H1 (cell line): ENCODE results near the gene BAG1. TPM values are rescaled to one million over a fixed set of nuclear protein-coding genes. Genes with fewer than 3 reads are reported as not detected.

Experiments used
- CTCF ChIA-PET: fragments of 300-600 bp; sonication (Branson Sonifier 250); formaldehyde crosslinking; loops from one replicate; lab custom pipeline; 2021; ENCODE audit not compliant: partially characterized antibody; lab: Charles Lee
- POLR2A ChIA-PET: fragments of 300-600 bp; sonication (Branson Sonifier 250); formaldehyde crosslinking; loops from one replicate; lab custom pipeline; 2021; ENCODE audit warnings: inconsistent platforms; ENCODE audit not compliant: partially characterized antibody; lab: Charles Lee
- DNase-seq, 2 experiments: peaks; one replicate each; pipeline versions ENCODE4 v3.0.0 to v3.0.0-alpha.2; 2010 to 2022; ENCODE audit warnings: low spot score in 2 of 2, low read depth in 1 of 2, mixed read lengths in 1 of 2
- FAIRE-seq: peaks from 2 replicates; lab custom pipeline; 2011; peaks lifted over from hg19 to GRCh38; lab: Jason Lieb, UNC
- H2AFZ ChIP-seq: 2 replicates; pipeline ENCODE4 v1.8.1; 2012; ENCODE audit warnings: low read length, inconsistent platforms
- H2AK5ac ChIP-seq: 2 replicates; pipeline ENCODE4 v1.6.1; 2013; ENCODE audit warnings: low read depth, low read length
- H2BK120ac ChIP-seq: replicated peaks from 2 replicates; pipeline ENCODE3; 2013; ENCODE audit warnings: low read depth, low read length, inconsistent platforms
- H2BK12ac ChIP-seq: 2 replicates; pipeline ENCODE4 v1.6.1; 2013; ENCODE audit warnings: low read depth, low read length
- H2BK15ac ChIP-seq: 2 replicates; pipeline ENCODE4 v1.6.1; 2013; ENCODE audit warnings: low read length
- H2BK20ac ChIP-seq: 2 replicates; pipeline ENCODE4 v1.6.1; 2013; ENCODE audit warnings: low read length
- H2BK5ac ChIP-seq: 2 replicates; pipeline ENCODE4 v1.6.1; 2013; ENCODE audit warnings: low read depth, low read length
- H3K14ac ChIP-seq: 2 replicates; pipeline ENCODE4 v1.6.1; 2013; ENCODE audit warnings: inconsistent platforms; ENCODE audit not compliant: insufficient read length
- H3K18ac ChIP-seq: 2 replicates; pipeline ENCODE4 v1.6.1; 2013; ENCODE audit warnings: low read length; ENCODE audit errors: extremely low read depth
- H3K23ac ChIP-seq: 2 replicates; pipeline ENCODE4 v1.6.1; 2013; ENCODE audit warnings: inconsistent platforms; ENCODE audit not compliant: insufficient read length
- H3K23me2 ChIP-seq: 2 replicates; pipeline ENCODE4 v1.6.1; 2013; ENCODE audit warnings: low read depth, low read length
- H3K27ac ChIP-seq: 2 replicates; pipeline ENCODE4 v1.6.1; 2011; ENCODE audit warnings: low read depth, low read length, inconsistent platforms
- H3K27me3 ChIP-seq, 4 experiments: replicated peaks in 1 of 4; 1 replicate in 1 of 4; 2 replicates in 3 of 4; pipeline versions ENCODE4 v1.6.1 to v1.8.1; 2011 to 2013; ENCODE audit warnings: low read length in 3 of 4, mild to moderate bottlenecking in 3 of 4, inconsistent platforms in 2 of 4, mixed read lengths in 2 of 4, moderate library complexity in 1 of 4; ENCODE audit not compliant: control insufficient read depth in 3 of 4, insufficient read depth in 3 of 4; ENCODE audit errors: extremely low read depth in 1 of 4
- H3K36me3 ChIP-seq, 4 experiments: 2 replicates each; pipeline versions ENCODE4 v1.6.1 to v1.8.1; 2011 to 2013; ENCODE audit warnings: mild to moderate bottlenecking in 4 of 4, low read length in 3 of 4, moderate library complexity in 2 of 4, control low read depth in 1 of 4, inconsistent platforms in 1 of 4; ENCODE audit not compliant: insufficient read depth in 4 of 4, control insufficient read depth in 2 of 4
- H3K4ac ChIP-seq: replicated peaks from 2 replicates; pipeline ENCODE3; 2013; ENCODE audit warnings: low read length, low read depth, mixed read lengths, inconsistent platforms; ENCODE audit not compliant: insufficient read length
- H3K4me1 ChIP-seq, 4 experiments: replicated peaks in 1 of 4; 1 replicate in 1 of 4; 2 replicates in 3 of 4; pipeline versions ENCODE4 v1.6.1 to v1.8.1; 2011 to 2013; ENCODE audit warnings: low read length in 3 of 4, inconsistent platforms in 2 of 4, mixed read lengths in 1 of 4; ENCODE audit not compliant: insufficient read depth in 4 of 4, control insufficient read depth in 3 of 4
- H3K4me2 ChIP-seq, 2 experiments: 2 replicates each; pipeline versions ENCODE4 v1.6.1 to v1.8.1; 2011 to 2013; ENCODE audit warnings: low read depth in 2 of 2, low read length in 2 of 2, control low read depth in 1 of 2, inconsistent platforms in 1 of 2, mild to moderate bottlenecking in 1 of 2; ENCODE audit not compliant: insufficient read depth in 1 of 2
- H3K4me3 ChIP-seq, 4 experiments: fragments of 200-600, 300-600 bp in 1 of 4; sonication (generic), shearing (Covaris generic), sonication (Bioruptor Twin) in 1 of 4; 2 replicates each; pipeline versions ENCODE4 v1.5.1 to v1.8.1; 2011 to 2016; ENCODE audit warnings: low read length in 4 of 4, low read depth in 3 of 4, control low read depth in 2 of 4, inconsistent platforms in 2 of 4, mild to moderate bottlenecking in 2 of 4, mixed read lengths in 1 of 4, moderate library complexity in 1 of 4; ENCODE audit not compliant: insufficient read depth in 2 of 4; ENCODE audit errors: extremely low read depth in 1 of 4
- H3K56ac ChIP-seq: replicated peaks from 2 replicates; pipeline ENCODE3; 2013; ENCODE audit warnings: low read depth, mild to moderate bottlenecking, mixed read lengths, low read length, inconsistent platforms; ENCODE audit not compliant: insufficient read length
- H3K79me1 ChIP-seq: 2 replicates; pipeline ENCODE4 v1.6.1; 2013; ENCODE audit warnings: low read depth, low read length, control low read depth
- H3K79me2 ChIP-seq, 2 experiments: 2 replicates each; pipeline versions ENCODE4 v1.6.1 to v1.8.1; 2012 to 2013; ENCODE audit warnings: low read length in 2 of 2, mild to moderate bottlenecking in 2 of 2, inconsistent platforms in 1 of 2; ENCODE audit not compliant: insufficient read depth in 2 of 2, control insufficient read depth in 1 of 2
- H3K9ac ChIP-seq, 4 experiments: replicated peaks in 1 of 4; 1 replicate in 1 of 4; 2 replicates in 3 of 4; pipeline versions ENCODE4 v1.6.1 to v1.8.1; 2011 to 2013; ENCODE audit warnings: low read depth in 3 of 4, low read length in 3 of 4, control low read depth in 2 of 4, mild to moderate bottlenecking in 2 of 4, moderate library complexity in 2 of 4, inconsistent platforms in 1 of 4; ENCODE audit errors: extremely low read depth in 1 of 4
- H3K9me3 ChIP-seq, 2 experiments: 2 replicates each; pipeline versions ENCODE4 v1.6.1 to v1.8.1; 2012 to 2013; ENCODE audit warnings: mild to moderate bottlenecking in 2 of 2, moderate library complexity in 2 of 2, control low read depth in 1 of 2, inconsistent platforms in 1 of 2, low read depth in 1 of 2, low read length in 1 of 2, mixed read lengths in 1 of 2; ENCODE audit not compliant: insufficient read depth in 2 of 2
- H4K20me1 ChIP-seq, 2 experiments: replicated peaks in 1 of 2; 2 replicates each; pipeline versions ENCODE3 to v1.8.1; 2011 to 2013; ENCODE audit warnings: inconsistent platforms in 2 of 2, low read length in 2 of 2, mild to moderate bottlenecking in 1 of 2; ENCODE audit not compliant: insufficient read depth in 2 of 2, control insufficient read depth in 1 of 2
- H4K5ac ChIP-seq: 2 replicates; pipeline ENCODE4 v1.6.1; 2013; ENCODE audit warnings: low read length, low read depth, mixed read lengths, inconsistent platforms; ENCODE audit not compliant: insufficient read length
- H4K8ac ChIP-seq: 2 replicates; pipeline ENCODE4 v1.8.0; 2013; ENCODE audit warnings: mild to moderate bottlenecking, moderate library complexity, low read length, inconsistent platforms; ENCODE audit not compliant: insufficient read depth; ENCODE audit errors: extremely low read depth
- H4K91ac ChIP-seq: replicated peaks from 2 replicates; pipeline ENCODE3; 2013; ENCODE audit warnings: low read length, mixed read lengths, inconsistent platforms; ENCODE audit not compliant: insufficient read length
- BACH1 ChIP-seq: IDR thresholded peaks from 2 replicates; pipeline ENCODE4 v1.6.1; 2012; ENCODE audit warnings: low read length, improper control_type of control experiment
- CHD2 ChIP-seq: IDR thresholded peaks from 2 replicates; pipeline ENCODE4 v1.6.1; 2012; ENCODE audit warnings: low read length, improper control_type of control experiment
- FOSL1 ChIP-seq: IDR thresholded peaks from 2 replicates; pipeline ENCODE4 v1.6.1; 2011; ENCODE audit warnings: mild to moderate bottlenecking, low read depth, low read length, moderate library complexity; ENCODE audit not compliant: insufficient read depth
- KDM1A ChIP-seq: fragments of 200-600, 300-600 bp; sonication (generic); IDR thresholded peaks from 2 replicates; pipeline ENCODE4 v1.7.1; 2016; ENCODE audit warnings: mild to moderate bottlenecking, low read length, borderline replicate concordance
- SIRT6 ChIP-seq: IDR thresholded peaks from one replicate; pipeline ENCODE4 v1.7.1; 2012; ENCODE audit warnings: low read length, inconsistent platforms
- SP4 ChIP-seq: IDR thresholded peaks from 2 replicates; pipeline ENCODE4 v1.6.1; 2012; ENCODE audit warnings: low read length, inconsistent platforms
- SUZ12 ChIP-seq: fragments of 200-600 bp; sonication (generic); IDR thresholded peaks from 2 replicates; pipeline ENCODE4 v1.6.1; 2012; ENCODE audit warnings: mild to moderate bottlenecking, inconsistent platforms, low read length, moderate library complexity, mixed read lengths
- WGBS, 2 experiments: shearing (Covaris generic) in 1 of 2; methylation state at CpG; one replicate each; pipeline versions ENCODE4 v1.1.6 to v1.1.7; 2013 to 2015; ENCODE audit warnings: low lambda C conversion rate in 2 of 2, mixed read lengths in 2 of 2, inconsistent platforms in 1 of 2, low coverage in 1 of 2, missing lambda C conversion rate in 1 of 2; ENCODE audit not compliant: insufficient replicate concordance in 2 of 2, insufficient coverage in 1 of 2, insufficient read length in 1 of 2; ENCODE audit errors: extremely low coverage in 1 of 2, missing lambda C conversion rate in 1 of 2; 5-methylcytosine and 5-hydroxymethylcytosine counted together
- polyA plus RNA-seq, 7 experiments: library from polyadenylated mRNA; depleted of rRNA in 3 of 7; stranded (reverse) in 5 of 7; unstranded in 2 of 7; fragments of >200 nt in 5 of 7; fragments of 200-250 nt in 2 of 7; gene quantifications; 1 replicate in 5 of 7; 2 replicates in 1 of 7; 4 replicates in 1 of 7; pipeline versions ENCODE4 v1.2.1 to v1.2.3, GENCODE V29; 2011 to 2013; ENCODE audit warnings: missing spikeins in 2 of 7, mixed read lengths in 2 of 7
- total RNA-seq: library from RNA; stranded (reverse); fragmentation: NEBNext Ultra II Directional; extraction: Animal tissue kit (Norgen Biotek cat#: 25700); gene quantifications from 2 replicates; pipeline ENCODE4 v1.2.1, GENCODE V29; 2021

Gene BAG1
- total and polyA plus RNA-seq, 2 of the 8 experiments (the other 6 are each of a cell fraction or from before 2014, with no cell fraction given): 14.7 to 59.8 TPM

- Histone ChIP-seq H3K27me3 (no peaks in the 10 kb centered on the region), H3K4me3 (no peak overlapping the region), H4K8ac (no peak overlapping the region), H4K20me1 (peaks cover 1 to 2% of the 10 kb centered on the region in 2 experiments), H4K91ac (no peak overlapping the region), H2BK15ac (no peak overlapping the region), H3K36me3 (peaks cover 48 to 80% (median 69%) of the 10 kb centered on the region in 4 experiments), H3K4me2 (no peak overlapping the region), H3K56ac (no peak overlapping the region), H3K79me2 (no peaks in the 10 kb centered on the region), H3K9me3 (no peaks in the 10 kb centered on the region), H3K23ac (no peak overlapping the region), H3K27ac (no peak overlapping the region), H4K5ac (no peak overlapping the region), H2BK5ac (no peak overlapping the region), H3K79me1 (no peaks in the 10 kb centered on the region), H3K14ac (no peak overlapping the region), H3K9ac (no peak overlapping the region), H2AK5ac (no peak overlapping the region), H2BK12ac (no peak overlapping the region), H3K4me1 (no peaks in the 10 kb centered on the region), H3K18ac (no peak overlapping the region), H2BK120ac (no peak overlapping the region), H2AFZ (no peak overlapping the region), H2BK20ac (no peak overlapping the region), H3K23me2 (no peaks in the 10 kb centered on the region), H3K4ac (no peak overlapping the region)
- TF ChIP-seq FOSL1 (no peak), SIRT6 (no peak), SP4 (no peak), BACH1 (no peak), CHD2 (no peak), SUZ12 (no peak), KDM1A (no peak)
- no peak for DNase-seq
- ChIA-PET POLR2A (no interaction called here), CTCF (no interaction called here)
- FAIRE-seq: no peak
- 93% methylated on average over 2 of the region's 2 CpGs; no CpG with 5 or more reads in 1 of the 2 experiments for WGBS, 2 experiments
These were observed 8.3 kb downstream of the BAG1 start for GRCh38 chr9:33256236-33256635.
